ENCODE results near the gene PTPRO. TPM values are rescaled to one million over a fixed set of nuclear protein-coding genes. Genes with fewer than 3 reads are reported as not detected.

PTPRO gene
- total and polyA plus RNA-seq, 4 donors = 0.31 to 3.3 (median 1.1) TPM

DNA sequence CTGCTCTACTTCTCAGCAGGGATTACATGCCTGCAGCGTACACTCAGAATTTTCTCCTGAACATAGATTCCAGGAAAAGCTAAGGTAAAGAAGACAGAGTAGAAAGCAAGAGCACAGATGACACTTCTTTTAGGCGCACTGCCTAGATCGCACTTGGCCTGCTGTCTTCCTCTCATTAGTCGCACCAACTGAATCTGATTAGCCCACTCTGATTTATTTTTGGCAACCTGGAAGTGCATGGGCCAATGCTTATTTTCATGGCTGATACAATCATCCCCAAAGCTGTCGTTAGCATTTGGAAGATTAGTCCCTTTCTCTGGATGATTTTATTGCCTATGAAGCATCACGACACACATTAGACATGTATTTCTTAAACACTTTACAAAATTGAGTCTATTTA is 152.5 kb downstream of the PTPRO start:
- TF ChIP-seq, protein P1, sequence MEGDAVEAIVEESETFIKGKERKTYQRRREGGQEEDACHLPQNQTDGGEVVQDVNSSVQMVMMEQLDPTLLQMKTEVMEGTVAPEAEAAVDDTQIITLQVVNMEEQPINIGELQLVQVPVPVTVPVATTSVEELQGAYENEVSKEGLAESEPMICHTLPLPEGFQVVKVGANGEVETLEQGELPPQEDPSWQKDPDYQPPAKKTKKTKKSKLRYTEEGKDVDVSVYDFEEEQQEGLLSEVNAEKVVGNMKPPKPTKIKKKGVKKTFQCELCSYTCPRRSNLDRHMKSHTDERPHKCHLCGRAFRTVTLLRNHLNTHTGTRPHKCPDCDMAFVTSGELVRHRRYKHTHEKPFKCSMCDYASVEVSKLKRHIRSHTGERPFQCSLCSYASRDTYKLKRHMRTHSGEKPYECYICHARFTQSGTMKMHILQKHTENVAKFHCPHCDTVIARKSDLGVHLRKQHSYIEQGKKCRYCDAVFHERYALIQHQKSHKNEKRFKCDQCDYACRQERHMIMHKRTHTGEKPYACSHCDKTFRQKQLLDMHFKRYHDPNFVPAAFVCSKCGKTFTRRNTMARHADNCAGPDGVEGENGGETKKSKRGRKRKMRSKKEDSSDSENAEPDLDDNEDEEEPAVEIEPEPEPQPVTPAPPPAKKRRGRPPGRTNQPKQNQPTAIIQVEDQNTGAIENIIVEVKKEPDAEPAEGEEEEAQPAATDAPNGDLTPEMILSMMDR (IDR thresholded peaks at IDR 0.05; ENCODE audit: low read depth, low read length, missing input control) = no peak
- no peak for TF ChIP-seq FOXA1 (IDR thresholded peaks at IDR 0.05)

GRCh38 chr12:15477761-15478160 is 155.5 kb downstream of the PTPRO start:
- WGBS = 81% methylated on average over 1 of the region's 1 CpG
- no peaks in the 10 kb centered on the region for H3K36me3 ChIP-seq (ENCODE audit: control insufficient read depth in 4 of 4, insufficient read depth in 3 of 4, low read depth in 1 of 4, low read length in 3 of 4)
- DNase-seq (ENCODE audit: low spot score) = no peak
- no peak for TF ChIP-seq FOXA2 (IDR thresholded peaks at IDR 0.05)
- TF ChIP-seq, protein P2, sequence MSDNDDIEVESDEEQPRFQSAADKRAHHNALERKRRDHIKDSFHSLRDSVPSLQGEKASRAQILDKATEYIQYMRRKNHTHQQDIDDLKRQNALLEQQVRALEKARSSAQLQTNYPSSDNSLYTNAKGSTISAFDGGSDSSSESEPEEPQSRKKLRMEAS (IDR thresholded peaks at IDR 0.05) = no peak
- H3K4me3 ChIP-seq (ENCODE audit: low read depth in 1 of 3, low read length in 3 of 3) = no peak overlapping the region
- no peak overlapping the region for H3K9ac ChIP-seq (ENCODE audit: low read depth in 1 of 2, low read length in 2 of 2)
- H3K4me1 ChIP-seq (ENCODE audit: control insufficient read depth in 4 of 4, insufficient read depth in 4 of 4, low read length in 3 of 4) = no peaks in the 10 kb centered on the region
- peaks cover 0 to 3% (median 0%) of the 10 kb centered on the region in 4 donors for H3K27me3 ChIP-seq (ENCODE audit: control insufficient read depth in 4 of 4, insufficient read depth in 4 of 4, low read length in 3 of 4)
- no peak overlapping the region for H3K27ac ChIP-seq (ENCODE audit: low read depth in 1 of 2, low read length in 2 of 2)
- H3K9me3 ChIP-seq (ENCODE audit: control insufficient read depth in 4 of 4, low read length in 3 of 4) = no peaks in the 10 kb centered on the region

More for the DNA sequence above, 152.5 kb downstream of the PTPRO start:
- Histone ChIP-seq H3K4me3 (ENCODE audit: low read depth in 1 of 3, low read length in 3 of 3) (no peak overlapping the region), H3K4me1 (ENCODE audit: control insufficient read depth in 4 of 4, insufficient read depth in 4 of 4, low read length in 3 of 4) (no peaks in the 10 kb centered on the region), H3K9me3 (ENCODE audit: control insufficient read depth in 4 of 4, low read length in 3 of 4) (no peaks in the 10 kb centered on the region), H3K36me3 (ENCODE audit: control insufficient read depth in 4 of 4, insufficient read depth in 3 of 4, low read depth in 1 of 4, low read length in 3 of 4) (no peaks in the 10 kb centered on the region), H3K9ac (ENCODE audit: low read depth in 1 of 2, low read length in 2 of 2) (no peak overlapping the region), H3K27me3 (ENCODE audit: control insufficient read depth in 4 of 4, insufficient read depth in 4 of 4, low read length in 3 of 4) (peaks cover 0 to 3% (median 0%) of the 10 kb centered on the region in 4 donors), H3K27ac (ENCODE audit: low read depth in 1 of 2, low read length in 2 of 2) (no peak overlapping the region)
- DNase-seq (ENCODE audit: low spot score) = no peak
- WGBS = 84% methylated on average over 6 of the region's 6 CpGs

DNA sequence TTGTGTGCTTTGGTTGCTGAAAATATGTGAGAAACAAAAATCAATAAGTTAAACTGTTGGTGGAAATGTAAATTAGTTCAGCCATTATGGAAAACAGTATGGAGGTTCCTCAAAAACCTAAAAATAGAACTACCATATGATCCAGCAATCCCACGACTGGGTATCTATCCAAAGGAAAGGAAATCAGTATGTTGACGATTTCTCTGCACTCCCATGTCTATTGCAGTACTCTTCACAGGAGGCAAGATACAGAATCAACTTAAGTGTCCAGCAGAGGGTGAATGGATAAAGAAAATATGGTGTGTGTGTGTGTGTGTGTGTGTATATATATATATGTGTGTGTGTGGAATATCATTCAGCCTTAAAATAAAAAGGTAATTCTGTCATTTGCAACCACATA is 159.5 kb downstream of the PTPRO start:
- 63% methylated on average over 2 of the region's 2 CpGs for WGBS
- Histone ChIP-seq H3K27ac (ENCODE audit: low read depth in 1 of 2, low read length in 2 of 2) (no peak overlapping the region), H3K27me3 (ENCODE audit: control insufficient read depth in 4 of 4, insufficient read depth in 4 of 4, low read length in 3 of 4) (peaks cover 0 to 2% (median 0%) of the 10 kb centered on the region in 4 donors), H3K9me3 (ENCODE audit: control insufficient read depth in 4 of 4, low read length in 3 of 4) (no peaks in the 10 kb centered on the region), H3K4me3 (ENCODE audit: low read depth in 1 of 3, low read length in 3 of 3) (no peak overlapping the region), H3K4me1 (ENCODE audit: control insufficient read depth in 4 of 4, insufficient read depth in 4 of 4, low read length in 3 of 4) (no peaks in the 10 kb centered on the region), H3K36me3 (ENCODE audit: control insufficient read depth in 4 of 4, insufficient read depth in 3 of 4, low read depth in 1 of 4, low read length in 3 of 4) (no peaks in the 10 kb centered on the region), H3K9ac (ENCODE audit: low read depth in 1 of 2, low read length in 2 of 2) (no peak overlapping the region)
- no peak for TF ChIP-seq HNF4A (conservative IDR thresholded peaks at IDR 0.05)
- no peak for DNase-seq (ENCODE audit: low spot score)

GRCh38 chr12:15485466-15485865 is 163.2 kb downstream of the PTPRO start:
- Histone ChIP-seq H3K4me3 (ENCODE audit: low read depth in 1 of 3, low read length in 3 of 3) (no peak overlapping the region), H3K27ac (ENCODE audit: low read depth in 1 of 2, low read length in 2 of 2) (no peak overlapping the region), H3K9ac (ENCODE audit: low read depth in 1 of 2, low read length in 2 of 2) (no peak overlapping the region), H3K27me3 (ENCODE audit: control insufficient read depth in 4 of 4, insufficient read depth in 4 of 4, low read length in 3 of 4) (peaks cover 0 to 2% (median 0%) of the 10 kb centered on the region in 4 donors), H3K9me3 (ENCODE audit: control insufficient read depth in 4 of 4, low read length in 3 of 4) (no peaks in the 10 kb centered on the region), H3K36me3 (ENCODE audit: control insufficient read depth in 4 of 4, insufficient read depth in 3 of 4, low read depth in 1 of 4, low read length in 3 of 4) (no peaks in the 10 kb centered on the region), H3K4me1 (ENCODE audit: control insufficient read depth in 4 of 4, insufficient read depth in 4 of 4, low read length in 3 of 4) (peaks cover 0 to 2% (median 0%) of the 10 kb centered on the region in 4 donors)
- no peak for DNase-seq (ENCODE audit: low spot score)
- 87% methylated on average over 3 of the region's 3 CpGs for WGBS
- no peak for TF ChIP-seq FOXA2 (IDR thresholded peaks at IDR 0.05)
- no peak for TF ChIP-seq YY1 (IDR thresholded peaks at IDR 0.05)
- TF ChIP-seq TAF1 (conservative IDR thresholded peaks at IDR 0.05) = no peak

Data from liver (tissue), 9 donors.